Measurements from ENCODE around the gene FAM76A. TPM values are rescaled to one million over a fixed set of nuclear protein-coding genes. Genes with fewer than 3 reads are reported as not detected.

Gene FAM76A
- total RNA-seq, 1 experiment from 2014 or later: 10.7 TPM

DNA sequence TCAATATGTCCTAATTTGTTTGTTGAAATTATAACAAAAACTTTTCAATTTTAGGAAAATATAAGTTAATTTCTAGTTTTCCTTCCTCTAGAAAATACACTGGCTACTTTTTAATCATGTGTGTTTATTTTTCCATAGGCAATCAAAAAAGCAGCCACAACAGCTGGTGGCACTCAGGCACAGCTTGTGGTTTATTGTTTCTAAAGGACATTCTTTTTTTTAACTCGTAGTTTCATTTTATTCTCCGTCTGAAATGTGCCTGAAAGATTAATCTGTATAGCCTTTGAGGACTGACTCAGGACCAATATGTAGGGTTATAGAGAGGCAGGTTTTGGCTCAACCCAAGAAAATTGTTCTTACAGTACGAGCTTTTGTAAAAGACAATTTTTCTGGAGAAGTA is 26.6 kb downstream of the FAM76A start:
- Mint-ChIP-seq H3K36me3 (ENCODE audit: insufficient read depth, unreplicated experiment) (no peaks in the 10 kb centered on the region), H3K4me1 (ENCODE audit: low read depth, unreplicated experiment) (no peaks in the 10 kb centered on the region), H3K4me3 (ENCODE audit: low read depth, unreplicated experiment) (no peak overlapping the region), H3K9me3 (ENCODE audit: low read depth, unreplicated experiment) (no peaks in the 10 kb centered on the region), H3K27me3 (ENCODE audit: unreplicated experiment) (no peaks in the 10 kb centered on the region), H3K27ac (ENCODE audit: unreplicated experiment) (no peak overlapping the region)
- DNase-seq: no peak
- BruUV-seq (replicated peaks): no TSS peak
- intact Hi-C loops (cut with micrococcal nuclease; ENCODE audit: unreplicated experiment): no loop called here
- TF ChIP-seq, protein P1, sequence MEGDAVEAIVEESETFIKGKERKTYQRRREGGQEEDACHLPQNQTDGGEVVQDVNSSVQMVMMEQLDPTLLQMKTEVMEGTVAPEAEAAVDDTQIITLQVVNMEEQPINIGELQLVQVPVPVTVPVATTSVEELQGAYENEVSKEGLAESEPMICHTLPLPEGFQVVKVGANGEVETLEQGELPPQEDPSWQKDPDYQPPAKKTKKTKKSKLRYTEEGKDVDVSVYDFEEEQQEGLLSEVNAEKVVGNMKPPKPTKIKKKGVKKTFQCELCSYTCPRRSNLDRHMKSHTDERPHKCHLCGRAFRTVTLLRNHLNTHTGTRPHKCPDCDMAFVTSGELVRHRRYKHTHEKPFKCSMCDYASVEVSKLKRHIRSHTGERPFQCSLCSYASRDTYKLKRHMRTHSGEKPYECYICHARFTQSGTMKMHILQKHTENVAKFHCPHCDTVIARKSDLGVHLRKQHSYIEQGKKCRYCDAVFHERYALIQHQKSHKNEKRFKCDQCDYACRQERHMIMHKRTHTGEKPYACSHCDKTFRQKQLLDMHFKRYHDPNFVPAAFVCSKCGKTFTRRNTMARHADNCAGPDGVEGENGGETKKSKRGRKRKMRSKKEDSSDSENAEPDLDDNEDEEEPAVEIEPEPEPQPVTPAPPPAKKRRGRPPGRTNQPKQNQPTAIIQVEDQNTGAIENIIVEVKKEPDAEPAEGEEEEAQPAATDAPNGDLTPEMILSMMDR (IDR thresholded peaks at IDR 0.05; ENCODE audit: unreplicated experiment): no peak
- CTCF ChIA-PET: no interaction called here

DNA sequence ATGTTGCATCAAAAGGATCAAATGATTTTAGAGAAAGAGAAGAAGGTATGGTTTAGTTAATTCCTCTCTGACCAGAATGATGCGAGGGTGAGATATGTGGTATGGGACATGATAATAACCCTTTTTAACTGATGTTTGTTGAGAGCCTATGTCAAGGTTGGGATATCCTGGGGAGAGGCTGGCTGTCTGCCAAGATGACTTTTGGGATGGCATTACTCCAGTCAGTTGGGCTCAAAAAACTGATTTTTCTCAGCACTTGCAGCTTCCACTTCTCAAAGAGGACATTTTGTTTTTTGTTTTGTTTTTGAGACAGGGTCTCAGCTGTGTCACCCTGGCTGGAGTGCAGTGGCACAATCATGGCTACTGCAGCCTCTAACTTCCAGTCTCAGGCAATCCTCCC is 29.5 kb downstream of the FAM76A start:
- TF ChIP-seq, protein P1 (IDR thresholded peaks at IDR 0.05; ENCODE audit: unreplicated experiment): no peak
- Mint-ChIP-seq H3K9me3 (ENCODE audit: low read depth, unreplicated experiment) (no peaks in the 10 kb centered on the region), H3K4me3 (ENCODE audit: low read depth, unreplicated experiment) (no peak overlapping the region), H3K27me3 (ENCODE audit: unreplicated experiment) (no peaks in the 10 kb centered on the region), H3K4me1 (ENCODE audit: low read depth, unreplicated experiment) (no peaks in the 10 kb centered on the region), H3K36me3 (ENCODE audit: insufficient read depth, unreplicated experiment) (no peaks in the 10 kb centered on the region), H3K27ac (ENCODE audit: unreplicated experiment) (no peak overlapping the region)
- BruUV-seq (replicated peaks): no TSS peak
- CTCF ChIA-PET: no interaction called here
- no peak for DNase-seq
- intact Hi-C loops (cut with micrococcal nuclease; ENCODE audit: unreplicated experiment): no loop called here

DNA sequence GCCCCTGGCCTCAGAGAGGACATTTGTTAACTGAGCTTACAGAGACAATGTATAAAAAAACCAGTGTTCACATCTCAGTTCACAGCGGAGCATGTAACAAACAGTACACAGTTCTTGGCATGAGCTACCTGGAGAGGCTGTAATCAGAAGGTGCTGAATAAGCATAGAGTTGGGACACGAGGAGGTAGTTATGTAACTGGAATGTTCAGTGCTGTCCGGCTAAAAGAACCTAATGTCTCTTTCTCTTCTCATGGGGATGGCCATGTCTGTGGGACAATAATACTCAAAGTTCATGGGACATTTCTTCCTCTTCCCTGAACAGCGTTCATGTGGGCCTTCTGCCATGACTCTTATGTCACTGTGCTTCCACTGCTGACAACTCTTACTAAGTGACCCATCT is 30.1 kb downstream of the FAM76A start:
- no peak for DNase-seq
- Mint-ChIP-seq H3K9me3 (ENCODE audit: low read depth, unreplicated experiment) (no peaks in the 10 kb centered on the region), H3K4me1 (ENCODE audit: low read depth, unreplicated experiment) (no peaks in the 10 kb centered on the region), H3K36me3 (ENCODE audit: insufficient read depth, unreplicated experiment) (no peaks in the 10 kb centered on the region), H3K4me3 (ENCODE audit: low read depth, unreplicated experiment) (no peak overlapping the region), H3K27me3 (ENCODE audit: unreplicated experiment) (no peaks in the 10 kb centered on the region), H3K27ac (ENCODE audit: unreplicated experiment) (no peak overlapping the region)
- intact Hi-C loops (cut with micrococcal nuclease; ENCODE audit: unreplicated experiment): no loop called here
- no TSS peak for BruUV-seq (replicated peaks)
- TF ChIP-seq, protein P1 (IDR thresholded peaks at IDR 0.05; ENCODE audit: unreplicated experiment): no peak
- CTCF ChIA-PET: no interaction called here

DNA sequence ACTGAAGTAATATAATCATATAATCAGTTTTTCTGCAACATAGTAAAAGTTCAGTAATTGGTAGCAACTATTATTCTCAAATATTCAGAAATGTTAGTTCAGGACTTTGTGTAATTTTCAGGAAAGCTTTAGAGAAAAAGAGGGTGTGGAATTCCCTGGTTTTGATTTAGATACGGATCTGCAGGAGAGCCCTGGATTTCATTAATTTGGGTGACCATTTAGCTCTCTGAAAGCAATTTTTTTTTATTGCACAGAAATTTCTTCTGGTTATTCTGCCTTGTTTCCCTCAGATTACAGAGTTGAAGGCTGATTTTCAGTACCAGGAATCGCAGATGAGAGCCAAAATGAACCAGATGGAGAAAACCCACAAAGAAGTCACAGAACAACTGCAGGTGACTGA is 33.5 kb downstream of the FAM76A start:
- Mint-ChIP-seq H3K27me3 (ENCODE audit: unreplicated experiment) (no peaks in the 10 kb centered on the region), H3K27ac (ENCODE audit: unreplicated experiment) (no peak overlapping the region), H3K4me3 (ENCODE audit: low read depth, unreplicated experiment) (no peak overlapping the region), H3K36me3 (ENCODE audit: insufficient read depth, unreplicated experiment) (no peaks in the 10 kb centered on the region), H3K4me1 (ENCODE audit: low read depth, unreplicated experiment) (no peaks in the 10 kb centered on the region), H3K9me3 (ENCODE audit: low read depth, unreplicated experiment) (no peaks in the 10 kb centered on the region)
- BruUV-seq (replicated peaks): no TSS peak
- CTCF ChIA-PET: no interaction called here
- TF ChIP-seq, protein P1 (IDR thresholded peaks at IDR 0.05; ENCODE audit: unreplicated experiment): no peak
- intact Hi-C loops (cut with micrococcal nuclease; ENCODE audit: unreplicated experiment): no loop called here
- DNase-seq: no peak

DNA sequence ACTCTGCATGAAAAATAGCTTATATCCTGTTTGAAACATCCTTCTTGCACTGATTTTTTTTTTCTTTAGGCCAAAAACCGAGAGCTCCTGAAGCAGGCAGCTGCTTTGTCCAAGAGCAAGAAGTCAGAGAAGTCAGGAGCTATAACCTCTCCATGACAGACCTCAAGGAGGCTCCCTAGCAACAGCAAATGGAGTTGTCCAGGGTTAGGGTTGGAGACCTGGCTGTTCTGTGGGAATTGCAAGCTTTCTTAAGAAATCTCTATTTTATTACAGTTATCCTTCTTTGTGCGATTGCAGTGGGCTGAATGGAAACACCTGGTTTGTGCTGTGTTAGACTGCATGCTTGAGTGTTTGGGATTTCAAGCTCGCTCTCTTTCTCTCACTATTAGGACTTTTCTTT is 34.7 kb downstream of the FAM76A start:
- no peak for DNase-seq
- TF ChIP-seq, protein P1 (IDR thresholded peaks at IDR 0.05; ENCODE audit: unreplicated experiment): no peak
- H3K36me3 Mint-ChIP-seq (ENCODE audit: insufficient read depth, unreplicated experiment): no peaks in the 10 kb centered on the region
- H3K9me3 Mint-ChIP-seq (ENCODE audit: low read depth, unreplicated experiment): no peaks in the 10 kb centered on the region
- H3K4me1 Mint-ChIP-seq (ENCODE audit: low read depth, unreplicated experiment): no peaks in the 10 kb centered on the region
- BruUV-seq (replicated peaks): no TSS peak
- no peak overlapping the region for H3K27ac Mint-ChIP-seq (ENCODE audit: unreplicated experiment)
- CTCF ChIA-PET: no interaction called here
- no peak overlapping the region for H3K4me3 Mint-ChIP-seq (ENCODE audit: low read depth, unreplicated experiment)
- H3K27me3 Mint-ChIP-seq (ENCODE audit: unreplicated experiment): no peaks in the 10 kb centered on the region
- intact Hi-C loops (cut with micrococcal nuclease; ENCODE audit: unreplicated experiment): no loop called here

Data from Calu3 (cell line).